H54 (cell line): ENCODE data around the gene RACGAP1.

Source experiments
- DNase-seq: peaks from one replicate; pipeline ENCODE4 v3.0.0; 2011; ENCODE audit warnings: low spot score, mixed read lengths; ENCODE audit not compliant: insufficient read length
- FAIRE-seq: peaks from 3 replicates; lab custom pipeline; 2011; peaks lifted over from hg19 to GRCh38; lab: Jason Lieb, UNC
- POLR2A ChIP-seq: IDR thresholded peaks from 2 replicates; pipeline ENCODE4 v1.6.1; 2011; ENCODE audit warnings: low read depth, mild to moderate bottlenecking, low read length

Gene RACGAP1

GRCh38 chr12:49951411-49952240, 73.7 kb downstream of the RACGAP1 start:
- TF ChIP-seq POLR2A = no peak
- FAIRE-seq = no peak
- no peak for DNase-seq

GRCh38 chr12:49950273-49951251, 74.7 kb downstream of the RACGAP1 start, which contains the start of gene AQP2:
Gene AQP2 (plus strand): TSS chr12:49950737. CDS start chr12:49950831, 94 bp downstream.
- no peak for FAIRE-seq
- TF ChIP-seq POLR2A = no peak
- DNase-seq = no peak

GRCh38 chr12:49949866-49950265, 75.4 kb downstream of the RACGAP1 start:
- FAIRE-seq = no peak

GRCh38 chr12:49948866-49949845, 76.1 kb downstream of the RACGAP1 start:
- no peak for FAIRE-seq
- TF ChIP-seq POLR2A = no peak
- DNase-seq = no peak

More at GRCh38 chr12:49949866-49950265, 75.4 kb downstream of the RACGAP1 start:
- no peak for DNase-seq
- TF ChIP-seq POLR2A = no peak

- no peak for TF ChIP-seq POLR2A
- FAIRE-seq = no peak
- no peak for DNase-seq
These were observed 77.6 kb downstream of the RACGAP1 start for GRCh38 chr12:49947593-49948226.

GRCh38 chr12:49946497-49946896, 78.8 kb downstream of the RACGAP1 start:
- DNase-seq (no peak), FAIRE-seq (no peak)
- no peak for TF ChIP-seq POLR2A

GRCh38 chr12:49946086-49946485, 79.2 kb downstream of the RACGAP1 start:
- TF ChIP-seq POLR2A = no peak
- FAIRE-seq (no peak), DNase-seq (no peak)

GRCh38 chr12:49945394-49946080, 79.8 kb downstream of the RACGAP1 start:
- no peak for TF ChIP-seq POLR2A
- FAIRE-seq (peak; percentile 88), DNase-seq (peak; percentile 90)

GRCh38 chr12:49944718-49945117, 80.6 kb downstream of the RACGAP1 start:
- DNase-seq (no peak), FAIRE-seq (no peak)
- no peak for TF ChIP-seq POLR2A

GRCh38 chr12:49944046-49944445, 81.2 kb downstream of the RACGAP1 start:
- DNase-seq = no peak
- TF ChIP-seq POLR2A = no peak
- no peak for FAIRE-seq

GRCh38 chr12:49943625-49943960, 81.7 kb downstream of the RACGAP1 start:
- no peak for DNase-seq
- TF ChIP-seq POLR2A = no peak
- no peak for FAIRE-seq
